Endometrial microvascular endothelial cells (primary cell): Measurements from ENCODE around the gene ROBO2. TPM values are rescaled to one million over a fixed set of nuclear protein-coding genes. Genes with fewer than 3 reads are reported as not detected.

Source experiments
- in situ Hi-C: cut with HindIII; loops from 2 replicates; pipeline ENCODE4 v1.10.0; 2017; ENCODE audit warnings: low sequenced_read_pairs, low pct_unique_long_range_greater_than_20kb; ENCODE audit errors: inconsistent ontology term
- total RNA-seq: library from RNA; depleted of rRNA; stranded (reverse); fragments of >200 nt; gene quantifications from one replicate; pipeline ENCODE4 v1.2.3, GENCODE V29; 2015; ENCODE audit errors: inconsistent ontology term

Gene ROBO2
- total RNA-seq, 1 donor from 2014 or later, result 0.09 TPM

DNA sequence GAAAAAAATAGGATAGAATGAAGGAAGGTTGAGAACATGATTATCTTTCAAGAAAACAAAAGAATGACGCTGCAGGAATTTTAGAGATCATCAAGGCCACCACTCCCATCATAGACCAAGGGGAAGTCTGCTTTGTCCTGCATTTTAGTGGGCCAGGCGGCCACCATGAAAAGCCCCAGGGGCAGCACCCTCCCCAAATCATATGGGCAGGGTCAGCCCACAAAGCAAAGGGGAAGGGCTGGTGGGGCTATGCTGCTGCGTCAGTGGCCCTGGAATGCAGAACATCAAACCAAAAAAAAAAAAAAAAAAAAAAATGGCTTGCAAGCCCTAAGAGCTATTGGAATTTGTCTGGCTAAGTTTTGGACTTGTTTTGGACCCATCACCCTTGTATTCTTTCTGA lies 620.8 kb downstream of the ROBO2 start:
- in situ Hi-C loops, result no loop called here

DNA sequence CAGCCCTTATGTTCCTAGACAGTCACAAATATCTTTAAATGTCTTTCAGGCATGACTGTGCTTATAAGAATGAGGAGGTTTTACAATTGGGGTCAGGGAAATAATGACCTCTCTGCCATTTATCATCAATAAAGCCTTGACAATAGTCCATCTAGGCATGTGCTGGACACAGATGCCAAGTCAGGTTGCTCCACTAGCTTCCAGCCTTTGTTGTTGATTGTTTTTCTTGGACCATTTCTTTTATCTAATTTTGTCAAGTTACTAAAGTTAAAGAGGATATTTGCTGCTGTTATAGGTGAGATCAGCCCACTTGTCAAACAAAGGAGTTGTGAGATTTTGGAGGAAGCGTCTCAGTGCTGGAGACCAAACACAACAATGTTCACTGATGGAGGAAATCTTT lies 628.0 kb downstream of the ROBO2 start:
- in situ Hi-C loops, result no loop called here

DNA sequence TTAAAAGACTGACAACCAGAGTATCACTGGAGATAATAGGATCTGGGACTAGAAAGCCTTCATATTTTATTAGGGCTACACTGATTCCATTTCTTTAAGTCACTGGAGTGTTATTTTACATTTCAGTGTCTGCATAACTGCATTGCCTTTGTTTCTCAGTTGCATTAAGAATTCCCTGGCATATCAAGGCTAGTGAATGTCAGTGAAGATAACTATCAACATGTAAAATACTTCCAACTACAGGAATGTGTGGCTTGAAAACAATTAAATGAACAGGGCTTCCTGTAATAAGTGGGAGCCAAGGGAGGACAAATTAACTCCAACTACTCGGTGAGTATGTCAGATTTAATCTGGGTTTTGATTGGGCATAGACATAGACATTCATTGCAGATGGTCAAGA lies 628.5 kb downstream of the ROBO2 start:
- in situ Hi-C loops, result no loop called here

DNA sequence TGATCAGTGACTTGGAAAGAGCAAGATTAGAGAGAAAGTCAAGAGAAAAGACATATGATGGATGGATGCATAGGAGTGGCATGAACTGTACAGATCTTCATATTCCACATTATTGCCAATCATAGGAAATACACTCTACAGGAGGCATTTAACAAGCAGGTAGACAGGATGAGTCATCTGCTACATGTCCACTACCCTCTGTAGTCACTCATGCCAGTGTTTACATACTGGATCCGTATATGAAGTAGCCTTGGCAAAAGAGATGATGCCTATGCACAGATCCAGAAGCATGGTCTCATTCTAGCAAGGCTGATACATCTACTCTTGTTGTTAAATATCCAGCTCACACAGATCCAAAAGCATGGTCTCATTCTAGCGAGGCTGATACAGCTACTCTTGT lies 632.1 kb downstream of the ROBO2 start:
- in situ Hi-C loops, result no loop called here

DNA sequence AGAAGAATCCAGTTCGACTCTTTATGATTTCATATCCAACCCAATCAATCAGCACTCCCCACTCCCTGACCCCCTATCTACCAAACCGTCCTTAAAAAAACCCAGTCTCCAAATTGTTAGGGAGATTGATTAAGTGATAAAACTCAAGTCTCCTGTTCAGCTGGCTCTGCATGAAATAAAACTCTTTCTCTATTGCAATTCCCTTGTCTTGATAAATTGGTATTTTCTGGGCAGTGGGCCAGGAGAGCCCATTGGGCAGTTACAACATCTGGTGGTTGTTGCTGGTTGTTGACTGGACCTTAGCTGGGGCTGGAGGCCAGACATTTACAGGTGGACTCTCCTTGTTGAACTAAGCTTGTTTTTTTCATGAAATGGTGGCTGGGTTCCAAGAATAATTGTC lies 642.3 kb downstream of the ROBO2 start:
- in situ Hi-C loops, result no loop called here

DNA sequence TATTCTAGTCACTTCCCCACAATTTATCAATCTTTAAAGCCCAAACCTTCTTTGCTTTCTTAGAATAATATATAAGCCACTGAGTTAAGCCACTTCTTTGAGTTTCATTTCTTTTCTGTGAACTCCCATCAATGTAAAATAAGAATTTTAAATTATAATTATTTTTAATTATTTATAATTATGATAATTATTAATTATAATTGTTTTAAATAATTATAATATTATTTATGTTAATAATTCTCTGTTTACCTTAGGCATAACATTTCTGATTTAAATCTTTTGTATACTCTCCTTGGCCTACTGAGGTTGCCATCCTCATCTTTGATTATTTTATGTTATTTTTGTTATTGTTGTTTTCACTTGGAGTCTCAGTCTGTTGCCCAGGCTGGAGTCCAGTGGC lies 644.2 kb downstream of the ROBO2 start:
- in situ Hi-C loops, result no loop called here

DNA sequence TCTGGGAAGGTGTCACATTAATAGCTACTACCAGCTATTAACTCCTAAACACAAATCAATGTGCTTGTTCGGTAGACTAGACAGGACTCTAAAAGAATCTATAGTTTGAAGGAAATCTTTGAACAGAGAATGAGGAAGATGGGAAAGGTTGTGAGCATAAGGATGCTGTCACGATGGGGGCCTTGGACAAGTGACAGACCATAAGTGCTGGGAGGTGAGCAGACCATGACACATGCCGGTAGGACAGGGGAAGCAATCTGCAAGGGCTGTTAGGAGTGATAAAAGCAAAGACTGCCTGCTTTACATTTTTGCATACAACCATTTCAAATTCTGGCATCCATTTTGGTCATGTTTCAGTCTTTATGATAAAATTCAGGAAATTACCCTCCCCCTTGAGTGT lies 645.8 kb downstream of the ROBO2 start:
- in situ Hi-C loops, result no loop called here

DNA sequence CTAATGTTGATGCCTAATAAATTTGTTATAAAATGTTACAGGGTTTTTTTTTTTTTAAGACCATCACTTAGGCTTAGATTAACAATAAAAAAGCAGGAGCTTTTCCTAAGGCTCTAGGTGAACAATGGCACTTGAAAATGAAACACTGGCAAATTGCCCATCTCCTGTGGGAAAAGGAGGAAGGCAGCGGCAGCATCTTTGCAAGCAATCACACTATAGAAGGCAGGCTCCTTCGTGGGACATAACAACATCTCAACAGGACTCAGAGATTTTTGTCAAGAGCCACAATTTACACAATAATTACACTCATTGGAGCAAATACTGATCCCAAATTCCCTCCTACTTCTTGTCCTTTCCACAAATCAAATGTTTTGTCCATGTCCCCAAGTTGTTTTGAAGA lies 646.7 kb downstream of the ROBO2 start:
- in situ Hi-C loops, result no loop called here

DNA sequence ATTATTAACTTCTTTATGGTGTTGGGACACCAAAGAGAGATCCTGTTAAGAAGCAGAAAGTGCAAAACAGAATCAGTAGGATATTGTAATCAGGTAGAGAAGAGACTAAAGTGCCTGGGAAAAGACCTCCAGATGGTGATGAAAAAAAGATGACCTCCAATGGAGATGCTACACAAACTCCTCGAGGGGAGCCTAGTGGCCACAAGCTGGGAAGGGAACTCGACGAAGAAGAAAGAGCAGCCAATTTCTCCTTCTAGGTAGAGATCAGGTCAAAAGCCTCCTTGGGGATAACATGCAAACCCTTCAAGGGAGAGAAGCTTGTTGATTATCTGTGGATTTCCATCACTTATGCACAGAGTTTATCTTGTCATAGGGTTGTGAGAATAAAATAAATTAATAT lies 647.6 kb downstream of the ROBO2 start:
- in situ Hi-C loops, result no loop called here

DNA sequence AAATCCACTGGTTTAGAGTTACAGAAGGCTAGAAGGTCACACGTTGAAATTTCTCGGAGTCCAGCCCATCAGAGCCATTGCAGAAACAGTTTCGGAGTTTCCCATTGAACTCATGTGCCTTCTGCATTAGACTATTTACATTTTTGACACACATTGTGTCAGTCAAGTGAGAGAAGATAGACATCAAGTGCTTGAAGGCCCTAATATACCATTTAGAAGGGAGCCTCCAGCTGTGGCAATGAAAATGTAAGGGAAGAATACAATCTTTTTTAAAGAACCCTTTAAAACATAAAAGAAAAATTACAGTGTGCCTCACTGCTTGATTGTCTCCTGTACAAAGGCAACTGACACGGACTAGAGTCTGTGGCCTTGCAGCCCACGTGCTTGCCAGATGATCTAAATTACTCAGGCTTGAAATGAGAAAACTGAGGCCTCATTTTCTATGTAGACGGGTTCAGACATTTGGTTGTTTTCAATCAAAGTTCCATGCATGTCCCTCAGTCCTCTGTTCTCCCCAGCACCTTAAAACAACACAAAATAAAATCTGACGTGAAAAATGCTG lies 650.5 kb downstream of the ROBO2 start:
- in situ Hi-C loops, result no loop called here

DNA sequence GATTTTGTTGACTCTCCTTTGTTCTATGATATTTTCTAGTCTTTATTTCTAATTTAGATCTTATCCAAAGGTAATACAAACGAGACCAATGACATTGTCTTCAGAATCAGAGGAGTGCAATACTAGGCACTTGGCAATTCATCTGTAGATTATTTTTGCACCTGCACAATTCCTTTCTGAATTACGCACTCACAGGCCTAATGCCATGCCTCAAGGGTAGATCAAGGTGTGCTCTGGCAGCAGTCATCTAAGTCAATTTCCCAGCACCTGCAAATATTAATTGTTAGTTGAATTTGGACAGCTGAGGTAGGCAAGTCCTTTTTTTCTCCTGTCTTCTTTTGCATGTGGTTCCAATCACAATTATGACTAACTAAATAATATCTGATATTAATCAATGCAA lies 653.2 kb downstream of the ROBO2 start:
- in situ Hi-C loops, result no loop called here

DNA sequence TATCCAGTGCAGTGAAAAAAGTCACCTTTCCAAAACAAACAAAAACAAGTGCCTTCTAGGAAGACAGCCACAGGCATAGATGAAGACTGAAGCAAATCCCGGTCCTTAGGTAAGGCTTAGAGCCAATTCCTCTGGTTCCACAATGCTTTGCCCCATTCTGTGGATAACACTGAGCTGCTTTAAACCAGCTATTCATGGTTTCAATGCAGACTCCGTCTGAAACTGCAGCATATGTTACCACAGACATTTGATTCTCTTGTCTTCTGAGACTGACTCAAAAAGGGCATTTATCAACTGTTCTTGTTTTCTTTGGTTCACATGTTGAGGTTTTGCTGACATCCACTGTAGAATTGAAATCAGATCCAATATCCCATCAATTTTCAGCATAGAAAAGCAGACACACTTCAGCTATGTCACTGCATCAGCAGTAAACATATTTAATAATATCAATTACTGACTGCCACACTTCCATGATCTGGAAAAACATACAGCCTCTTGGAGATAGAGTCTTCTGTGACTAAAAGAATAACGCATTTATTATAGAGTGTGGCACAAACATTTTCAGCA lies 659.3 kb downstream of the ROBO2 start:
- in situ Hi-C loops, result no loop called here
